Smooth muscle cell (in vitro differentiated cells): ENCODE measurements around the gene GPR137B. TPM values are rescaled to one million over a fixed set of nuclear protein-coding genes. Genes with fewer than 3 reads are reported as not detected.

ENCODE experiments used
- DNase-seq: peaks from one replicate; lab custom pipeline; 2025; ENCODE audit not compliant: unreplicated experiment; lab: John Stamatoyannopoulos, UW
- H2AFZ ChIP-seq: fragments of 200-600 bp; sonication (generic); 2 replicates; pipeline ENCODE4 v1.6.0; 2016; ENCODE audit warnings: antibody characterized with exemption, low read depth, mild to moderate bottlenecking
- H3F3A ChIP-seq: fragments of 200-600 bp; sonication (generic); 2 replicates; pipeline ENCODE4 v1.6.0; 2017; ENCODE audit warnings: antibody characterized with exemption, low read depth
- H3K27ac ChIP-seq: fragments of 200-600 bp; sonication (generic); 2 replicates; pipeline ENCODE4 v1.5.1; 2016; ENCODE audit warnings: low read depth, mild to moderate bottlenecking
- H3K27me3 ChIP-seq: fragments of 200-600 bp; sonication (generic); 2 replicates; pipeline ENCODE4 v1.6.1; 2016; ENCODE audit warnings: low read depth, mild to moderate bottlenecking
- H3K36me3 ChIP-seq: fragments of 200-600 bp; sonication (generic); 2 replicates; pipeline ENCODE4 v1.5.1; 2016; ENCODE audit warnings: low read depth
- H3K4me1 ChIP-seq: fragments of 200-600 bp; sonication (generic); 2 replicates; pipeline ENCODE4 v1.5.1; 2016; ENCODE audit warnings: low read depth
- H3K4me2 ChIP-seq: fragments of 200-600 bp; sonication (generic); 2 replicates; pipeline ENCODE4 v1.6.0; 2016; ENCODE audit warnings: mild to moderate bottlenecking
- H3K4me3 ChIP-seq: fragments of 200-600 bp; sonication (generic); 2 replicates; pipeline ENCODE4 v1.5.1; 2016; ENCODE audit warnings: mild to moderate bottlenecking
- H3K79me2 ChIP-seq: fragments of 200-600 bp; sonication (generic); 2 replicates; pipeline ENCODE4 v1.6.0; 2016; ENCODE audit warnings: low read depth, mild to moderate bottlenecking
- H3K9ac ChIP-seq: fragments of 200-600 bp; sonication (generic); 2 replicates; pipeline ENCODE4 v1.6.0; 2016; ENCODE audit warnings: low read depth
- H3K9me3 ChIP-seq: fragments of 200-600 bp; sonication (generic); replicated peaks from 2 replicates; pipeline ENCODE4 v1.5.1; 2016; ENCODE audit warnings: low read depth
- H4K20me1 ChIP-seq: fragments of 200-600 bp; sonication (generic); 2 replicates; pipeline ENCODE4 v1.6.0; 2016; ENCODE audit warnings: low read depth
- WGBS: methylation state at CpG from one replicate; pipeline ENCODE4 v1.1.7; 2016; ENCODE audit warnings: low lambda C conversion rate; 5-methylcytosine and 5-hydroxymethylcytosine counted together
- polyA plus RNA-seq: library from polyadenylated mRNA; unstranded; fragments of >200 nt; fragmentation: Nextera tagmentation; extraction: Ambion mirVana; gene quantifications from 2 replicates; pipeline ENCODE4 v1.2.1, GENCODE V29; 2016
- total RNA-seq: library from RNA; depleted of rRNA; stranded (reverse); fragments of >200 nt; gene quantifications from 2 replicates; pipeline ENCODE4 v1.2.3, GENCODE V29; 2014
- TF ChIP-seq, protein P1 (sequence below): fragments of 200-600 bp; sonication (generic); IDR thresholded peaks from 2 replicates; pipeline ENCODE4 v1.5.1; 2017; ENCODE audit warnings: borderline replicate concordance, mild to moderate bottlenecking, antibody characterized with exemption; ENCODE audit not compliant: insufficient read depth, poor library complexity, severe bottlenecking

GPR137B gene
- total and polyA plus RNA-seq, 2 experiments from 2014 or later = 16.2 to 17.7 TPM

DNA sequence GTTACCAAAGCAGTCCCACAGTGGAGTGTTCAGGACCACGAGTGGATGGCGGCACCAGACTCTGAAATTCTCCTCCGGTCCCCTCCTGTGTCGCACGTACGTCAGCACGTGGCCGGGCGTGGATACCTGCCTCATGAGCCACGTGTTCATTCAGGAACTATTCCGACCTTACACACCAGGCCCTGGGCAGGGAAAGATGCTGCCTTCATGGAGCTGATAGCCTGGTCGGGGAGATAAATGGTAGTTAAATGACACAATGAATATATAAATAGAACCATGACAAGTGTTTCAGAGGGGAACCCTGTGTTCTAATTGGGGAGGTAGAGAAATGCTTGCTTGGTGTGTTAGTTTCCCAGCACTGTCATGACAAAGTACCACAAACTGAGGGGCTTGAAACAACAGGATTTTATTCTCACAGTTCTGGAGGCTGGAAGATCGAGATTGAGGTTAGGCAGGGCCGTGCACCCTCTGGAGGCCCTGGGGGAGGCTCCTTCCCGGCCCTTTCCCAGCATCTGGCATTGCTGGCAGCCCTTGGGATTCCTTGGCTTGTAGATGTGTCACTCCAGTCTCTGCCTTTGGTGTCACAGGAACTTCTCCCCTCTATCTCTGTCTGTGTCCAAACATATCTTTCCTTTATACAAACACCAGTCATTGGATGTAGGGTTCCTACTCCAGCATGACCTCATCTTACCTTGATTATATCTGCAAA is 28.9 kb upstream of the GPR137B start:
- no peak overlapping the region for H3K4me2 ChIP-seq
- no peaks in the 10 kb centered on the region for H3F3A ChIP-seq
- WGBS = 93% methylated on average over 15 of the region's 15 CpGs
- no peak overlapping the region for H3K9ac ChIP-seq
- H2AFZ ChIP-seq = no peak overlapping the region
- H3K4me1 ChIP-seq = no peaks in the 10 kb centered on the region
- H4K20me1 ChIP-seq = no peaks in the 10 kb centered on the region
- no peaks in the 10 kb centered on the region for H3K9me3 ChIP-seq
- H3K36me3 ChIP-seq = no peaks in the 10 kb centered on the region
- H3K79me2 ChIP-seq = no peaks in the 10 kb centered on the region
- DNase-seq = no peak
- no peaks in the 10 kb centered on the region for H3K27me3 ChIP-seq
- H3K27ac ChIP-seq = no peak overlapping the region
- TF ChIP-seq, protein P1, sequence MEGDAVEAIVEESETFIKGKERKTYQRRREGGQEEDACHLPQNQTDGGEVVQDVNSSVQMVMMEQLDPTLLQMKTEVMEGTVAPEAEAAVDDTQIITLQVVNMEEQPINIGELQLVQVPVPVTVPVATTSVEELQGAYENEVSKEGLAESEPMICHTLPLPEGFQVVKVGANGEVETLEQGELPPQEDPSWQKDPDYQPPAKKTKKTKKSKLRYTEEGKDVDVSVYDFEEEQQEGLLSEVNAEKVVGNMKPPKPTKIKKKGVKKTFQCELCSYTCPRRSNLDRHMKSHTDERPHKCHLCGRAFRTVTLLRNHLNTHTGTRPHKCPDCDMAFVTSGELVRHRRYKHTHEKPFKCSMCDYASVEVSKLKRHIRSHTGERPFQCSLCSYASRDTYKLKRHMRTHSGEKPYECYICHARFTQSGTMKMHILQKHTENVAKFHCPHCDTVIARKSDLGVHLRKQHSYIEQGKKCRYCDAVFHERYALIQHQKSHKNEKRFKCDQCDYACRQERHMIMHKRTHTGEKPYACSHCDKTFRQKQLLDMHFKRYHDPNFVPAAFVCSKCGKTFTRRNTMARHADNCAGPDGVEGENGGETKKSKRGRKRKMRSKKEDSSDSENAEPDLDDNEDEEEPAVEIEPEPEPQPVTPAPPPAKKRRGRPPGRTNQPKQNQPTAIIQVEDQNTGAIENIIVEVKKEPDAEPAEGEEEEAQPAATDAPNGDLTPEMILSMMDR = no peak
- no peak overlapping the region for H3K4me3 ChIP-seq

DNA sequence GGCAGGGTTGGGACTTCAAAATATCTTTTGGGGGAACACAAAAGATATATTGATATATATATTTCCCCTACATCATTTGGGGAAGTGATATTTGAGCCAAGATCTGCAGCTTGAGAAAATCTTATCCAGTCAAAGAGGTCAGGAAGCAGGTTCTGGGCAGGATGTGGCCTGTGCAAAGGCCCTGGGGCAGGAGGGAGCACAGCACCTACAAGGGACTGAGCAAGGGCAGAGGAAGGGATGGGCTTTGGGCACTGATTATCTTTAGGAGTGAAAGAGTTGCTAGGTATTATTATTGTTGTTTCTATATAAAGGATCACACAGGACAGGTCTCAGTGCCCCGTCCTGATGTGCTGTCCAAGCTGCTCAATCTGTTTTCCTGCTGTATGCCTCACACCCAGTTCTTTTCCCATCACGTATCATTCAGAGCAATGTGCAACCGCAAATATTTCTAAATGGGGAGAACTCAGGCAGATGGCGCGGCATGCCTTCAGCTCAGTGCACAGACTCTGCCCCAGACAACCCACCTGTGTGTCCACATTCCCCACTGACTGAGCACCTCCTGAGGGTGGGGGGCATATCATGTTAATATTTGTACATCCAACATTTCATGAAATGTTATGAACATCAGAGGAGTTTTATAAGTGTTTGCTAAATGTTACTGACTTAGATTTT is 28.1 kb upstream of the GPR137B start:
- no peak for DNase-seq
- H3F3A ChIP-seq = no peaks in the 10 kb centered on the region
- no peaks in the 10 kb centered on the region for H3K79me2 ChIP-seq
- H3K27me3 ChIP-seq = no peaks in the 10 kb centered on the region
- no peak overlapping the region for H3K27ac ChIP-seq
- no peak overlapping the region for H3K9ac ChIP-seq
- no peaks in the 10 kb centered on the region for H3K36me3 ChIP-seq
- TF ChIP-seq, protein P1 = no peak
- H3K4me3 ChIP-seq = no peak overlapping the region
- H2AFZ ChIP-seq = no peak overlapping the region
- H3K9me3 ChIP-seq = no peaks in the 10 kb centered on the region
- 98% methylated on average over 5 of the region's 5 CpGs for WGBS
- no peak overlapping the region for H3K4me2 ChIP-seq
- H3K4me1 ChIP-seq = no peaks in the 10 kb centered on the region
- H4K20me1 ChIP-seq = no peaks in the 10 kb centered on the region

DNA sequence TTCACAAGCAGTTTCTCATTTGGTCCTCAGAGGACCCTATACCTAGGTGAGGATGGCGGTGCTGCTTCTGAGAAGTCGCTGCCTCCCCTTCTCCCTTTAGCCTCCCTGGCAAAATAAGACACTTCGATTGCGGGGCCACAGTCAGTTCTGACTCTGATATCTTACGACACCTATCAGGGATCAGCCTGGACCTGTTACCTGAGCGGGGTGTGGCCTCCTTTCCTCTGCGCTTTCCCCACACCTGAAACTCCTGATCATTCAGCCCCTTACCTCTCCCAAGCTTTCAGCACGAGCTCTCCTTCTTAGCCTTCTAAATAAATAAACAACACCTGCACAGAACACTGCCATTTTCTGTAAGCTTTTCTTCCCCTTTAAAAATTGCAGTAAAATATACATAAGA is 24.6 kb upstream of the GPR137B start:
- Histone ChIP-seq H3K27me3 (no peaks in the 10 kb centered on the region), H3K4me3 (no peak overlapping the region), H3K4me1 (no peaks in the 10 kb centered on the region), H3K9me3 (no peaks in the 10 kb centered on the region), H3K9ac (no peak overlapping the region), H3F3A (no peaks in the 10 kb centered on the region), H2AFZ (no peak overlapping the region), H4K20me1 (no peaks in the 10 kb centered on the region), H3K79me2 (no peaks in the 10 kb centered on the region), H3K36me3 (no peaks in the 10 kb centered on the region), H3K27ac (no peak overlapping the region), H3K4me2 (no peak overlapping the region)
- no peak for DNase-seq
- TF ChIP-seq, protein P1 = no peak
- 91% methylated on average over 8 of the region's 8 CpGs for WGBS
